IPS-18a (cell line): ENCODE measurements around the gene KEAP1.
A peak's percentile ranks its signal among the peaks of the same experiment; 100 is the strongest.
"Not testable (repeated sequence)": the region's sequence is repeated elsewhere in the genome, so short reads cannot be mapped to it uniquely, and the experiment has no call there.

Experiments used
- H3K27ac ChIP-seq: one replicate; pipeline ENCODE4 v1.5.1; 2013; ENCODE audit warnings: low read length
- H3K27me3 ChIP-seq: one replicate; pipeline ENCODE4 v1.6.1; 2013; ENCODE audit warnings: mild to moderate bottlenecking, low read length; ENCODE audit not compliant: control insufficient read depth, insufficient read depth
- H3K36me3 ChIP-seq: one replicate; pipeline ENCODE4 v1.6.1; 2013; ENCODE audit warnings: low read depth, low read length; ENCODE audit not compliant: control insufficient read depth
- H3K4me1 ChIP-seq: one replicate; pipeline ENCODE4 v1.6.1; 2013; ENCODE audit warnings: low read depth, low read length; ENCODE audit not compliant: control insufficient read depth
- H3K4me3 ChIP-seq: one replicate; pipeline ENCODE4 v1.5.1; 2013; ENCODE audit warnings: low read length
- H3K9ac ChIP-seq: one replicate; pipeline ENCODE4 v1.6.1; 2013; ENCODE audit warnings: mild to moderate bottlenecking, low read length, moderate library complexity
- H3K9me3 ChIP-seq: one replicate; pipeline ENCODE4 v1.6.1; 2013; ENCODE audit warnings: low read depth, low read length; ENCODE audit not compliant: control insufficient read depth

Gene KEAP1

DNA sequence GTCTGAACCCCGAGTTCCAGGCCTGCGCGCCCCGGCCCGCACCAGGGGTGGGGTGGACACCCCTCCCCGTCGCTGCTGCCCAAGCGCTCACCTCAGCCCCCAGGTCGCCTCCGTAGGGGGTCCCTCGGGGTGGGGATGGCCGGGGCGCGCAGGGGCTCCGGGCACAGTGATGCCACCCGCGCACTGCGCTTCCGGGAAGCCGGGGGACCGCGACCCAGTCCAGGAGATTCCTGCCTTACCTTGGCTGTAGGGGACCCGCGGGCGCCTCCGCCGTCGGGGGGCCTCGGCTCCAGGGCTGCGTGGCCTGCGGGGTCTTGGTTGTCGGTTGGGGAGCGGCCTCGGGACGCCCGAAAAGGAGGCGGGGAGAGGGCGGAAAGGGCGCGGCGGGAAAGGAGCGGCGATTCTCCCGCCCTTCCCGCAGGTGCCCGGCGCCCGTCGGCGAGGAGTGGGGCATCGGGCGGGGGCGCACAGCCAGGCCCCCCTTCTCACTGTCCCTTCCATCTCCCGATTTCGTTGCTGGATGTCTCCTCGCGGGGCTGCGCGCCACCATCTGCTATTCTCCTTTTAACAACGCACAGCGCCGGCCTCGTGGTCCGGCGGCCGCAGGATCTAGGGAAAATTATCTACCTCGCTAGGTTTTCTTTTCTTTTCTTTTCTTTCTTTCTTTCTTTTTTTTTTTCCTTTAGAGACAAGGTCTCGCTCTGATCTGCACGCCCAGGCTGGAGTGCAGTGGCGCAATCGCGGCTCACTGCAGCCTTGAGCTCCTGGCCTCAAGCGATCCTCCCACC is at the start of gene KEAP1:
Gene KEAP1, minus strand, starts transcription at position 355 of the 788 bp plus-strand sequence. CDS start 3,323 bp downstream, outside the sequence.
- H3K9me3 ChIP-seq = no peaks in the 10 kb centered on the region
- peak within 1 kb of the TSS; percentile 91 for H3K27ac ChIP-seq
- peak within 1 kb of the TSS; percentile 88 for H3K4me3 ChIP-seq
- peaks cover 22% of the 10 kb centered on the region for H3K4me1 ChIP-seq
- peaks cover 17% of the 10 kb centered on the region for H3K36me3 ChIP-seq
- peaks cover 4% of the 10 kb centered on the region for H3K27me3 ChIP-seq
- H3K9ac ChIP-seq = peak within 1 kb of the TSS; percentile 97

DNA sequence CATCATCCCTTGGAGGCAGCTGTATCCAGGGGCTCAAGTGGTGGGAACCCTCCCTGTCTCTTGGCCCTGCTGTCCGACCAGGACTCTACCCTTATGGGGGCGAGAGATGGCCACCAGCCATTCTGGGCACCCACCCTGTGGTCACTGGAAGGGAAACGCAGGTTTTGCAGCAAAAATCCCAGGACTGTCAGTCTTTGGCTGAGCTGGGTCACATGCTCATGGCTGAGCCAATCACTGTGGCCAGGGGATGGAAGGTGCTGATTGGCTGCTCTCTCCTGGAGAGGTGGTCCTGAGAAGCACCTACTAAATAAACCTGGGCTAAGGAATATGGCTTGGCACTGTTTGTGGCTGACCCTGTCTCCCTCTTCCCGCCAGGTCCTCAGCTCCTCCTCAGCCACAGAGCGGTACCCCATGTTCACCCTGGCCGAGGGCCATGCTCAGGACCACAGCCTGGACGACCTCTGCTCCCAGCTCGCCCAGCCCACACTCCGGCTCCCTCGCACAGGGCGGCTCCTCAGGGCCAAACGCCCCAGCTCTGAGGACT is 49.4 kb upstream of the KEAP1 start:
- Histone ChIP-seq H3K9me3 (no peaks in the 10 kb centered on the region), H3K4me1 (no peaks in the 10 kb centered on the region), H3K4me3 (no peak overlapping the region), H3K27me3 (no peaks in the 10 kb centered on the region), H3K36me3 (peaks cover 54% of the 10 kb centered on the region), H3K9ac (no peak overlapping the region), H3K27ac (no peak overlapping the region)

DNA sequence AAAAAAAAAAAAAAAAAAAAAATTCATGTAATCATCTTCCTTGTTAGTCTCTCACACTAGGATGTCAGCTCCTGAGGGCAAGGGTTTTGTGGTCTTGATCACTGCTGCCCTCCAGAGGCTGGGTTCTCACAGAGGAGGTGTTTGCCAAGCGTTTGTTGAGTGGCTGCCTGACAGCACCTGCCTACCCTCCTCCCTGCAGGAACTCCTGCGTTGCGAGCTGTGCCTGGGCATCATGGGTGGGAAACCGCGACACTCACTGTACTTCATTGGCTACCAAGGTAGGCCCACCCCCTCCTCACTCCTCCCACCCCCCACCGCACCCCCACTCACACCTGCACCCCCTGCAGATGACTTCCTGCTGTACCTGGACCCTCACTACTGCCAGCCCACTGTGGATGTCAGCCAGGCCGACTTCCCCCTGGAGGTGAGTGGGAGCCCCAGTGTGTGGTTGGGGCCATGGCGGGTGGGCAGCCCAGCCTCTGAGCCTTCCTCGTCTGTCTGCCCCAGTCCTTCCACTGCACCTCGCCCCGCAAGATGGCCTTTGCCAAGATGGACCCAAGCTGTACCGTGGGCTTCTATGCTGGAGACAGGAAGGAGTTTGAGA is 48.6 kb upstream of the KEAP1 start:
- no peak overlapping the region for H3K9ac ChIP-seq
- H3K4me1 ChIP-seq = no peaks in the 10 kb centered on the region
- H3K36me3 ChIP-seq = peaks cover 54% of the 10 kb centered on the region

DNA sequence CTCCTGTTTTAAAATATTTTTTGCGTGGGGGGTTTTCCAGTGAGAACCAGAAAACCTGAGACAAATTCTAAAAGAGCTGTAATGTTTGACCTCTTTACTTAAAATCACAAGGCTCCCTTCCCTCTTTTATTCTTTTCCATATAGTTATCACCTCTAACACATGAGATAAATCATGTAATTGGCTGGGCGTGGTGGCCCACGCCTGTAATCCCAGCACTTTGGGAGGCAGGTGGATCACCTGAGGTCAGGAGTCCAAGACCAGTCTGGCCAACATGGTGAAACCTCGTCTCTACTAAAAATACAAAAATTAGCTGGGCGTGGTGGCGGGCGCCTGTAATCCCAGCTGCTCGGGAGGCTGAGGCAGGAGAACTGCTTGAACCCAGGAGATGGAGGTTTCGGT is 47.9 kb upstream of the KEAP1 start:
- not testable (repeated sequence) for H3K4me1 ChIP-seq, H3K4me3 ChIP-seq, H3K27me3 ChIP-seq, H3K27ac ChIP-seq, H3K9me3 ChIP-seq, H3K9ac ChIP-seq
- peaks cover 52% of the 10 kb centered on the region for H3K36me3 ChIP-seq

More for the DNA sequence above, 48.6 kb upstream of the KEAP1 start:
- Histone ChIP-seq H3K27ac (no peak overlapping the region), H3K9me3 (no peaks in the 10 kb centered on the region), H3K4me3 (no peak overlapping the region), H3K27me3 (no peaks in the 10 kb centered on the region)

DNA sequence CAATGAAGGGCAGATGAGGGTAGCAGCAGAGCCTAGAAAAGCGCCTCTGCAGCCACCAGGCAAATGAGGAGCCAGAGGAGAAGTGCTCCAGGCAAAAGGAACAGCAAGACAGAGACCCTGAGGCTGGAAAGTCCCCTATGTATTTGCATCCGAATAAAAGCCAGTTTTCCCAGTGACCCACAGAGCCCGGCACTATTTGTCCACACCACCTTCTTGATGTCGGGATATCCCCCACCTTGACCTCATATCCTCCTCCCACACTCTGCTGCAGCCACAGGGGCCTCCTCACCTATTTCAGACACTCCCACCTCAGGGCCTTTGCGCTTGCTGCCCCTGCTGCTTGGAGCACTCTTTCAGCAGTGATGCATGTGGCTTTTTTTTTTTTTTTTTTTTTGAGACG is 47.2 kb upstream of the KEAP1 start:
- H3K27ac ChIP-seq = no peak overlapping the region
- H3K36me3 ChIP-seq = peaks cover 46% of the 10 kb centered on the region
- no peaks in the 10 kb centered on the region for H3K9me3 ChIP-seq
- H3K4me3 ChIP-seq = no peak overlapping the region
- no peaks in the 10 kb centered on the region for H3K4me1 ChIP-seq
- H3K9ac ChIP-seq = no peak overlapping the region
- H3K27me3 ChIP-seq = no peaks in the 10 kb centered on the region

DNA sequence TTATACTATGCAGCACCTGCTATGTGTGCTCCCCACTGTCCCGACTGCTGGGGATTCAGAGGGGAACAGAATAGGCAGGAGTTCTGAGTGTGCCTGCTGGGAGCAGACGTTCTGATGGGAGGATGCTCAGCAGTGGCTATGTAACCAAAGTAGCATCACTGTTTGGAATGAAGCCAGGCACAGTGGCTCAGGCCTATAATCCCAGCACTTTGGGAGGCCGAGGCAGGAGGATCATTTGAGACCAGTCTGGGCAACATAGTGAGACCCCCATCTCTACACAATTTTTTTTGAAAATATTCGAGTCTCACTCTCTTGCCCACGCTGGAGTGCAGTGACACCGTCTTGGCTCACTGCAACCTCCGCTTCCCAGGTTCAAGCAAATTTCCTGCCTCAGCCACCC is 46.6 kb upstream of the KEAP1 start:
- Histone ChIP-seq H3K9me3 (no peaks in the 10 kb centered on the region), H3K27ac (no peak overlapping the region), H3K4me1 (no peaks in the 10 kb centered on the region), H3K36me3 (peaks cover 40% of the 10 kb centered on the region), H3K4me3 (no peak overlapping the region), H3K9ac (no peak overlapping the region), H3K27me3 (no peaks in the 10 kb centered on the region)

DNA sequence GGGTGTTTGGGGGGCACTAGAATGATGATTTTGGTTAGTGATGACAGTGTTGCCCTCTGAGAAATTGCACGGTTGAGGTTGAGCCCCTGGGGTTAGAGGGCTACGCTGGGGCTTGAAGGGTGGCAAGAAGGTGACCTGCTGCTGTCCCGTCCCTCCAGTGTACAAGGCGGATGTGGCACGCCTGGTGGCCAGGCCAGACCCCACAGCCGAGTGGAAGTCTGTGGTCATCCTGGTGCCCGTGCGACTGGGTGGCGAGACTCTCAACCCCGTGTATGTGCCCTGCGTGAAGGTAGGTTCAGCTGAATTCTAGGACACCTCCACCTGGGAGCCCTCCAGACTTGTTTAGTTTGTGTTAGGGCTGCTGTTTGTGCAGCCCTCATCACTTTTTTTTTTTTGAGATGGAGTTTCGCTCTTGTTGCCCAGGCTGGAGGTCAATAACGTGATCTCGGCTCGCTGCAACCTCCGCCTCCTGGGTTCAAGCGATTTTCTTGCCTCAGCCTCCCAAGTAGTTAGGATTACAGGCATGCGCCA is 45.7 kb upstream of the KEAP1 start:
- H3K36me3 ChIP-seq = peaks cover 33% of the 10 kb centered on the region

DNA sequence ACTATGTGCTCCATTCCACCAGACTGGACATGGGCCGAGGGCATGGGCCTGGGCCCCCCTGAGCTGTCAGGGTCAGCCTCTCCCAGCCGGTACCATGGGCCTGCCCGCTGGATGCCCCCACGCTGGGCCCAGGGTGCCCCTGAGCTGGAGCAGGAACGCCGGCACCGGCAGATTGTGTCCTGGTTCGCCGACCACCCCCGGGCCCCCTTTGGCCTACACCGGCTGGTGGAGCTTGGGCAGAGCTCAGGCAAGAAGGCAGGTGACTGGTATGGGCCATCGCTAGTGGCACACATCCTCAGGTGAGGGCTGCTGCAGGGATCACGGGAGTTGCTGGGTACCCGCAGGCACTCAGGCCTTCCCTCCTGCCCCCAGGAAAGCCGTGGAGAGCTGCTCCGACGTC is 43.7 kb upstream of the KEAP1 start:
- H3K9ac ChIP-seq = no peak overlapping the region
- peaks cover 17% of the 10 kb centered on the region for H3K36me3 ChIP-seq
- H3K27me3 ChIP-seq = no peaks in the 10 kb centered on the region
- no peaks in the 10 kb centered on the region for H3K9me3 ChIP-seq
- H3K4me1 ChIP-seq = no peaks in the 10 kb centered on the region
- no peak overlapping the region for H3K4me3 ChIP-seq
- H3K27ac ChIP-seq = no peak overlapping the region

More for the DNA sequence above, 45.7 kb upstream of the KEAP1 start:
- H3K9ac ChIP-seq = no peak overlapping the region
- H3K9me3 ChIP-seq = no peaks in the 10 kb centered on the region
- H3K4me1 ChIP-seq = no peaks in the 10 kb centered on the region
- H3K4me3 ChIP-seq = no peak overlapping the region
- H3K27me3 ChIP-seq = no peaks in the 10 kb centered on the region
- H3K27ac ChIP-seq = no peak overlapping the region

DNA sequence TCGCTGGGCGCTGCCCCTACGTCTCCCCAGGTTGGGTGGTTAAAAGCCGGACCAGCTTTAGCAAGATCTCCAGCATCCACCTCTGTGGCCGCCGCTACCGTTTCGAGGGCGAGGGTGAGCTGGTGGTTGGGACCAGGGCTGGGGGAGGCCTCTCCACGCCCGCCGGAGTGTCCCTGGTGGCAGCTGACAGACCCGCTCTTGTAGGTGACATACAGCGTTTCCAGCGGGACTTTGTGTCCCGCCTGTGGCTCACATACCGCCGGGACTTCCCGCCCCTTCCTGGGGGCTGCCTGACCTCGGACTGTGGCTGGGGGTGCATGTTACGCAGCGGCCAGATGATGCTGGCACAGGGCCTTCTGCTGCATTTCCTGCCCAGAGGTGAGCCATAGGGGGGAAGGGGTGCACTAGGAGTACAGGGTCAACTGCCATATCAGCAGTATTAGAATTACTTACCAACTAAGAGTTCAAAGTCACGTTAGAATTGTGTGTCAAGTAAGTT is 41.6 kb upstream of the KEAP1 start:
- Histone ChIP-seq H3K4me3 (peak overlapping the region; percentile 78), H3K27ac (no peak overlapping the region), H3K27me3 (no peaks in the 10 kb centered on the region), H3K9me3 (no peaks in the 10 kb centered on the region), H3K9ac (no peak overlapping the region), H3K4me1 (no peaks in the 10 kb centered on the region), H3K36me3 (peaks cover 13% of the 10 kb centered on the region)

DNA sequence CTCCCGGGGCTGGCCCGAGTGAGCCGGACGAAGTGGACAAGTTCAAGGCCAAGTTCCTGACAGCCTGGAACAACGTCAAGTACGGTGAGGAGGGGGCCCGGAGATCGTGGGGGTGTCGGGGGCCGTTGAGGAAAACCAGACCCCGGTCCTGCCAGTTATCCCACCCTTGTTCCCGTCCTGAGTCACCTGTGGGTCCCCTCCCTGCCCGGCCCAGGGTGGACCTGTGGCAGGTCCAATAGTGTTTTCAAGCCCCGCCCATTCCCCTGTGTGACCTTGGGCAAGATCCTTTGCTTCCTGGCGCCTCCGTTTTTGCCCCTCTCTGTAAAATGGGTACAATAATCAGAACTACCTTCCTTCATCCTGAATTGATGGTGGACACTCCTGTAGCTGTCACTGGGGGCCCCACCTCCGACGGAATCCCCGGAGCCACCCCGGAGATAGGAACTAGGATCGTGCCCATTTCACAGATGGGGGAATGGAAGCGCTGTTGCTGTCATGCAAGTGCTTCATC is 41.1 kb upstream of the KEAP1 start:
- Histone ChIP-seq H3K9me3 (no peaks in the 10 kb centered on the region), H3K27me3 (no peaks in the 10 kb centered on the region), H3K36me3 (peaks cover 13% of the 10 kb centered on the region), H3K27ac (no peak overlapping the region), H3K9ac (peak overlapping the region; percentile 67), H3K4me1 (no peaks in the 10 kb centered on the region), H3K4me3 (peak overlapping the region; percentile 78)

DNA sequence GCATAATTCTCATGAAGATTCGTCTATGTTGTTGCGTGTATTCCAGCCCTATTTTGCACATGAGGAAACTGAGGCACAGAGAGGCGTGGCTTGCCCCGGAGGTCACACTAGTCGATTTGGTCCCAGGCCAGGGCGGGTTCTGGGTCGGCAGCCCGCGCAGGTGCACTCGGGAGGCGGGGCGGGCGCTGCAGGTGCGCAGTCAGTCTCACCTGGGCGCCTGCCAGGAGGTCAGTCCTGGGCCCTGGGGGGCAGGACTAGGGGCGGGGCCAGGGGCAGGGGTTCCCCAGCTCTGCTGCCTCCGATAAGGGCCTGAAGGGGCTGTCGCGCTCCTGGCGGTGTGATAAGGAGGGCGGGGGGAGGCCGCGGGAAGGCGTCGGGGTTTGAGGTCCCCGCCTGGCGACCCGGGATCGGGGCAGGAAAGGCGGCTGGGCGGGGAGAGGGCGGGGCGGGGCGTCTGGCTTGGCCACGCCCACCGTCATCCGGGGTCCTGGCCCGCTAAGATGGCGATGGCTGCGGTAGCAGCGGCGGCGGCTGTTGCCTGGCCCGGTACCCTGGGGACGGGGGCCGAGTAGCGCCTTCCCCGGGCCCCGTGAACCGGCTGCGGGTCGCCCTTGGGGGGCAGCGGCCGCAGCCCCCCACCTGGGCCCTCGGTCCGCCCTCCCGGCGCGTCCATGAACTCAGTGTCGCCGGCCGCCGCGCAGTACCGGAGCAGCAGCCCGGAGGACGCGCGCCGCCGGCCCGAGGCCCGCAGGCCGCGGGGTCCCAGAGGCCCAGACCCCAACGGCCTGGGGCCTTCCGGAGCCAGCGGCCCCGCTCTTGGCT is 40.5 kb upstream of the KEAP1 start, which contains the start of gene ATG4D:
Gene ATG4D, plus strand, starts transcription at position 485 of the 822 bp plus-strand sequence. Its CDS starts 187 bp downstream, at position 672.
- Histone ChIP-seq H3K36me3 (peaks cover 7% of the 10 kb centered on the region), H3K27ac (no peak within 1 kb of the TSS), H3K27me3 (no peaks in the 10 kb centered on the region), H3K9ac (peak within 1 kb of the TSS; percentile 67), H3K4me1 (no peaks in the 10 kb centered on the region), H3K4me3 (peak within 1 kb of the TSS; percentile 78), H3K9me3 (no peaks in the 10 kb centered on the region)
